ENCODE results near the gene ROPN1. TPM values are rescaled to one million over a fixed set of nuclear protein-coding genes. Genes with fewer than 3 reads are reported as not detected.
"Not testable (repeated sequence)": the region's sequence is repeated elsewhere in the genome, so short reads cannot be mapped to it uniquely, and the experiment has no call there.

ROPN1 gene
- total and polyA plus RNA-seq, 2 of the 4 experiments (the other 2 are of a cell fraction), result 0.03 to 0.18 TPM

- peak overlapping the region; percentile 87 for H3K4me2 ChIP-seq (ENCODE audit: low read depth, low read length)
- intact Hi-C loops (cut with micrococcal nuclease); in situ Hi-C loops (cut with MboI; ENCODE audit: low sequenced_read_pairs); dilution Hi-C loops (cut with HindIII; ENCODE audit: low sequenced_read_pairs, unreplicated experiment); H3K9me1 ChIP-seq (ENCODE audit: insufficient read depth, low read length); H4K91ac ChIP-seq (ENCODE audit: insufficient read depth, low read depth, low read length); CTCF ChIA-PET; H3K79me1 ChIP-seq (ENCODE audit: low read depth in 1 of 2, low read length in 2 of 2); H2BK5ac ChIP-seq (ENCODE audit: low read depth, low read length, poor library complexity, severe bottlenecking); H3K4me1 ChIP-seq (ENCODE audit: control insufficient read depth, insufficient read depth, low read length); BruUV-seq (replicated peaks); H3K56ac ChIP-seq (ENCODE audit: extremely low read depth, insufficient read depth, low read length); H3K9me3 ChIP-seq (ENCODE audit: control insufficient read depth, insufficient read depth, low read length); H3K23ac ChIP-seq (ENCODE audit: low read depth, low read length); H3K27ac ChIP-seq (ENCODE audit: insufficient read depth, low read length); H3K36me3 ChIP-seq (ENCODE audit: control insufficient read depth, insufficient read depth, low read length); H2BK15ac ChIP-seq (ENCODE audit: low read depth, low read length); H4K20me1 ChIP-seq (ENCODE audit: insufficient read depth, low read length); POLR2A ChIA-PET (ENCODE audit: unreplicated experiment): not testable (repeated sequence)
- peak; percentile 93 for ATAC-seq (ENCODE audit: low read depth)
- H3K18ac ChIP-seq (ENCODE audit: low read depth, low read length), result peak overlapping the region; percentile 25; the same call in 1 of the 2 replicates
- peaks cover 19% of the 10 kb centered on the region for H3K27me3 ChIP-seq (ENCODE audit: control insufficient read depth, insufficient read depth, low read length)
- 0 out of 2 replicates have a peak overlapping the region, but pooled peaks have one; percentile 58 for H4K5ac ChIP-seq (ENCODE audit: low read depth, low read length)
- peak overlapping the region; percentile 11; the same call in 1 of the 2 replicates for H3K4ac ChIP-seq (ENCODE audit: low read depth, low read length)
- H2AK5ac ChIP-seq (ENCODE audit: low read depth, low read length), result 0 out of 2 replicates have a peak overlapping the region, but pooled peaks have one; percentile 28
- 0 out of 2 replicates have a peak overlapping the region, but pooled peaks have one; percentile 4 for H3K14ac ChIP-seq (replicated peaks; ENCODE audit: low read depth, low read length)
- H2AFZ ChIP-seq (replicated peaks; ENCODE audit: low read length, poor library complexity), result peak overlapping the region; percentile 85
- TF ChIP-seq RAD21 (IDR thresholded peaks at IDR 0.05; ENCODE audit: low read length) (peak; percentile 48), CTCF (conservative IDR thresholded peaks at IDR 0.05; ENCODE audit: low read depth, low read length) (peak; percentile 46), SMC3 (IDR thresholded peaks at IDR 0.05; ENCODE audit: low read depth, low read length) (peak; percentile 28)
- peak overlapping the region; percentile 48 for H2BK120ac ChIP-seq (ENCODE audit: low read depth, low read length)
- 14% methylated on average over 9 of the region's 29 CpGs; no CpG with 5 or more reads in 1 of the 2 experiments for WGBS, 2 experiments (ENCODE audit: extremely low coverage in 2 of 2, insufficient read length in 1 of 2)
- H2AK9ac ChIP-seq (replicated peaks; ENCODE audit: low read depth, low read length, poor library complexity), result peak overlapping the region; percentile 78
- H4K8ac ChIP-seq (ENCODE audit: low read depth in 2 of 2, low read length in 2 of 2), result peak overlapping the region in 1 of 2 experiments; percentile 64; a peak in 1 of 4 replicates
- H3K9ac ChIP-seq (ENCODE audit: low read depth, low read length), result peak overlapping the region; percentile 37
- DNase-seq, result peak; percentile 36
- peak overlapping the region; percentile 60; the same call in 1 of the 2 replicates for H2BK20ac ChIP-seq (ENCODE audit: low read depth, low read length)
- peak overlapping the region; percentile 37 for H3K4me3 ChIP-seq (ENCODE audit: insufficient read depth, low read depth, low read length)
Measured at GRCh38 chr3:123979525-123980501, 12.1 kb downstream of the ROPN1 start.

- H3K36me3 ChIP-seq (ENCODE audit: control insufficient read depth, insufficient read depth, low read length); H2BK5ac ChIP-seq (ENCODE audit: low read depth, low read length, poor library complexity, severe bottlenecking); H2BK15ac ChIP-seq (ENCODE audit: low read depth, low read length); intact Hi-C loops (cut with micrococcal nuclease); BruUV-seq (replicated peaks); DNase-seq; POLR2A ChIA-PET (ENCODE audit: unreplicated experiment); H3K27me3 ChIP-seq (ENCODE audit: control insufficient read depth, insufficient read depth, low read length); H2AK5ac ChIP-seq (ENCODE audit: low read depth, low read length); in situ Hi-C loops (cut with MboI; ENCODE audit: low sequenced_read_pairs); H2AK9ac ChIP-seq (replicated peaks; ENCODE audit: low read depth, low read length, poor library complexity); H3K9me3 ChIP-seq (ENCODE audit: control insufficient read depth, insufficient read depth, low read length); H4K91ac ChIP-seq (ENCODE audit: insufficient read depth, low read depth, low read length); H3K14ac ChIP-seq (replicated peaks; ENCODE audit: low read depth, low read length); ATAC-seq (ENCODE audit: low read depth); H3K23ac ChIP-seq (ENCODE audit: low read depth, low read length); CTCF ChIA-PET; H2BK20ac ChIP-seq (ENCODE audit: low read depth, low read length); H3K4me1 ChIP-seq (ENCODE audit: control insufficient read depth, insufficient read depth, low read length); H2AFZ ChIP-seq (replicated peaks; ENCODE audit: low read length, poor library complexity); H3K56ac ChIP-seq (ENCODE audit: extremely low read depth, insufficient read depth, low read length); H3K9me1 ChIP-seq (ENCODE audit: insufficient read depth, low read length); H3K4me2 ChIP-seq (ENCODE audit: low read depth, low read length); H3K27ac ChIP-seq (ENCODE audit: insufficient read depth, low read length); H3K9ac ChIP-seq (ENCODE audit: low read depth, low read length); H3K4me3 ChIP-seq (ENCODE audit: insufficient read depth, low read depth, low read length); H3K4ac ChIP-seq (ENCODE audit: low read depth, low read length); H4K5ac ChIP-seq (ENCODE audit: low read depth, low read length); dilution Hi-C loops (cut with HindIII; ENCODE audit: low sequenced_read_pairs, unreplicated experiment); H4K20me1 ChIP-seq (ENCODE audit: insufficient read depth, low read length); H2BK120ac ChIP-seq (ENCODE audit: low read depth, low read length); H3K79me1 ChIP-seq (ENCODE audit: low read depth in 1 of 2, low read length in 2 of 2): not testable (repeated sequence)
- no CpG with 5 or more reads among the region's 7 CpGs for WGBS, 2 experiments (ENCODE audit: extremely low coverage in 2 of 2, insufficient read length in 1 of 2)
- Histone ChIP-seq H4K8ac (ENCODE audit: low read depth in 2 of 2, low read length in 2 of 2) (0 out of 4 replicates have a peak overlapping the region, but pooled peaks of 1 of the 2 experiments have one; percentile 11), H3K18ac (ENCODE audit: low read depth, low read length) (peak overlapping the region; percentile 49; the same call in 1 of the 2 replicates)
Measured at GRCh38 chr3:123976904-123977303, 15.0 kb downstream of the ROPN1 start.

Data from IMR-90 (cell line).